ENCODE measurements around the gene DKK3.

The DKK3 gene

DNA sequence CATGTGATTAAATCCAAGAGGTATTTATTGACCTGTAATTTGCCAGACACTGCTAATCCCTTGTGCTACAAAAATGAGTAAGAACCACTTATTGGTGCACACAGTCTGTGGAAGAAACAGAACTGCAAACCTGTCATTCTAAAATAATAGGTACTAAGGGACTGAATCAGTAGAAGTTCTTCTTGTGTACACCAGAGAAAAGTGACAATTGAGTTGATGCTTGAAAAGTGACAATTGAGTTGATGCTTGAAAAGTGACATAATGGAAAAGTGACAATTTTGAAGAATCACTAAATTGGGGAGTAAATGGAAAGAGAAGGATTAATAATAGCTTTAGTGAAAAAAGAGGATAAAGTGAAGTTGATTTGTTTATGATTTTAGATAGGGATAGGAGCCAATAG, 56.4 kb downstream of the DKK3 start:
- peaks cover 11% of the 10 kb centered on the region; the same call in 1 of the 2 replicates for H3K36me3 ChIP-seq (ENCODE audit: insufficient read depth)
- TF ChIP-seq, protein P1, sequence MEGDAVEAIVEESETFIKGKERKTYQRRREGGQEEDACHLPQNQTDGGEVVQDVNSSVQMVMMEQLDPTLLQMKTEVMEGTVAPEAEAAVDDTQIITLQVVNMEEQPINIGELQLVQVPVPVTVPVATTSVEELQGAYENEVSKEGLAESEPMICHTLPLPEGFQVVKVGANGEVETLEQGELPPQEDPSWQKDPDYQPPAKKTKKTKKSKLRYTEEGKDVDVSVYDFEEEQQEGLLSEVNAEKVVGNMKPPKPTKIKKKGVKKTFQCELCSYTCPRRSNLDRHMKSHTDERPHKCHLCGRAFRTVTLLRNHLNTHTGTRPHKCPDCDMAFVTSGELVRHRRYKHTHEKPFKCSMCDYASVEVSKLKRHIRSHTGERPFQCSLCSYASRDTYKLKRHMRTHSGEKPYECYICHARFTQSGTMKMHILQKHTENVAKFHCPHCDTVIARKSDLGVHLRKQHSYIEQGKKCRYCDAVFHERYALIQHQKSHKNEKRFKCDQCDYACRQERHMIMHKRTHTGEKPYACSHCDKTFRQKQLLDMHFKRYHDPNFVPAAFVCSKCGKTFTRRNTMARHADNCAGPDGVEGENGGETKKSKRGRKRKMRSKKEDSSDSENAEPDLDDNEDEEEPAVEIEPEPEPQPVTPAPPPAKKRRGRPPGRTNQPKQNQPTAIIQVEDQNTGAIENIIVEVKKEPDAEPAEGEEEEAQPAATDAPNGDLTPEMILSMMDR (conservative IDR thresholded peaks at IDR 0.05; ENCODE audit: low read depth, low read length), result no peak

GRCh38 chr11:11949482-11949881, 58.9 kb downstream of the DKK3 start:
- Histone ChIP-seq H3K4me2 (no peak overlapping the region), H2AFZ (ENCODE audit: low read depth) (no peak overlapping the region), H3K4me3 (IDR thresholded peaks at IDR 0.05; ENCODE audit: insufficient read depth, low read depth, low read length) (no peak overlapping the region), H4K20me1 (ENCODE audit: insufficient read depth) (no peaks in the 10 kb centered on the region; the same call in 1 of the 2 replicates), H3K27ac (no peak overlapping the region), H3K9ac (no peak overlapping the region), H3K79me2 (ENCODE audit: insufficient read depth, low read depth) (no peaks in the 10 kb centered on the region), H3K36me3 (ENCODE audit: insufficient read depth) (no peaks in the 10 kb centered on the region), H3K4me1 (ENCODE audit: low read depth, poor library complexity, severe bottlenecking) (no peaks in the 10 kb centered on the region), H3K27me3 (ENCODE audit: insufficient read depth, low read depth) (no peaks in the 10 kb centered on the region)
- TF ChIP-seq, protein P1 (conservative IDR thresholded peaks at IDR 0.05; ENCODE audit: low read depth, low read length), result no peak

More for the DNA sequence above, 56.4 kb downstream of the DKK3 start:
- H3K79me2 ChIP-seq (ENCODE audit: insufficient read depth, low read depth), result no peaks in the 10 kb centered on the region
- H3K4me2 ChIP-seq, result no peak overlapping the region
- no peaks in the 10 kb centered on the region for H3K4me1 ChIP-seq (ENCODE audit: low read depth, poor library complexity, severe bottlenecking)
- H3K27ac ChIP-seq, result no peak overlapping the region
- H4K20me1 ChIP-seq (ENCODE audit: insufficient read depth), result no peaks in the 10 kb centered on the region; the same call in 1 of the 2 replicates
- H2AFZ ChIP-seq (ENCODE audit: low read depth), result no peak overlapping the region
- no peaks in the 10 kb centered on the region for H3K27me3 ChIP-seq (ENCODE audit: insufficient read depth, low read depth)
- no peak overlapping the region for H3K4me3 ChIP-seq (IDR thresholded peaks at IDR 0.05; ENCODE audit: insufficient read depth, low read depth, low read length)
- no peak overlapping the region for H3K9ac ChIP-seq

GRCh38 chr11:11948242-11948947, 60.0 kb downstream of the DKK3 start:
- Histone ChIP-seq H3K4me2 (no peak overlapping the region), H3K27me3 (ENCODE audit: insufficient read depth, low read depth) (no peaks in the 10 kb centered on the region), H3K4me3 (IDR thresholded peaks at IDR 0.05; ENCODE audit: insufficient read depth, low read depth, low read length) (no peak overlapping the region)

DNA sequence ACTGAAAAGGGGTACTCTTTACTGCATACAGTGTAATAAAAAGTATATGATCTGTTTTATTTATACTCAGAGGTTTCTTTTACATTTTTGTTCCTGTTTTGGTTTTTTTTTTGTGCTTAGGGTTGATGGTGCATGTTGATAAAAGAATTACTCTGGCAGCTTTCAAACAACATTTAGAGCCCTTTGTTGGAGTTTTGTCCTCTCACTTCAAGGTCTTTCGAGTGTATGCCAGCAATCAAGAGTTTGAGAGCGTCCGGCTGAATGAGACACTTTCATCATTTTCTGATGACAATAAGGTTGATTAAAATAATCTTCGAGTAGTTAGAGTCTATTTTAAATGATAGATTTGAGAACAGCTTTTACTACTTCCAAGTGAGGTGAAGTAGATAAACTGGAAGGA, 60.6 kb downstream of the DKK3 start:
- Histone ChIP-seq H3K79me2 (ENCODE audit: insufficient read depth, low read depth) (no peaks in the 10 kb centered on the region), H3K9ac (no peak overlapping the region), H3K27me3 (ENCODE audit: insufficient read depth, low read depth) (no peaks in the 10 kb centered on the region), H3K4me1 (ENCODE audit: low read depth, poor library complexity, severe bottlenecking) (no peaks in the 10 kb centered on the region), H3K27ac (no peak overlapping the region), H3K36me3 (ENCODE audit: insufficient read depth) (no peaks in the 10 kb centered on the region), H2AFZ (ENCODE audit: low read depth) (no peak overlapping the region), H3K4me2 (no peak overlapping the region), H3K4me3 (IDR thresholded peaks at IDR 0.05; ENCODE audit: insufficient read depth, low read depth, low read length) (no peak overlapping the region), H4K20me1 (ENCODE audit: insufficient read depth) (no peaks in the 10 kb centered on the region; the same call in 1 of the 2 replicates)
- TF ChIP-seq, protein P1 (conservative IDR thresholded peaks at IDR 0.05; ENCODE audit: low read depth, low read length), result no peak

More at GRCh38 chr11:11948242-11948947, 60.0 kb downstream of the DKK3 start:
- no peaks in the 10 kb centered on the region for H3K36me3 ChIP-seq (ENCODE audit: insufficient read depth)
- no peaks in the 10 kb centered on the region for H3K4me1 ChIP-seq (ENCODE audit: low read depth, poor library complexity, severe bottlenecking)
- no peak overlapping the region for H3K9ac ChIP-seq
- no peak overlapping the region for H3K27ac ChIP-seq
- H4K20me1 ChIP-seq (ENCODE audit: insufficient read depth), result no peaks in the 10 kb centered on the region; the same call in 1 of the 2 replicates
- TF ChIP-seq, protein P1 (conservative IDR thresholded peaks at IDR 0.05; ENCODE audit: low read depth, low read length), result no peak
- no peaks in the 10 kb centered on the region for H3K79me2 ChIP-seq (ENCODE audit: insufficient read depth, low read depth)
- H2AFZ ChIP-seq (ENCODE audit: low read depth), result no peak overlapping the region
